Transverse colon (tissue), 4 donors: ENCODE measurements around the gene IRGQ.

ENCODE experiments used
- EP300 ChIP-seq: sonication (generic); formaldehyde crosslinking; IDR thresholded peaks from one replicate; pipeline ENCODE4 v1.6.1; 2017; ENCODE audit warnings: antibody characterized with exemption, low read depth
- POLR2A ChIP-seq: fragments of 450-650 bp; IDR thresholded peaks from one replicate; pipeline ENCODE4 v1.6.1; 2016; ENCODE audit warnings: antibody characterized with exemption, mild to moderate bottlenecking, moderate library complexity
- POLR2AphosphoS5 ChIP-seq, 3 donors: sonication (generic); formaldehyde crosslinking; IDR thresholded peaks; one replicate each; pipeline ENCODE4 v1.6.1; 2016; ENCODE audit warnings: antibody characterized with exemption in 3 of 3
- TF ChIP-seq, protein P1 (sequence below), 5 experiments: fragments of 200-600 bp in 3 of 5; fragments of 450-650 bp in 2 of 5; sonication (generic) in 3 of 5; IDR thresholded peaks; 1 replicate in 2 of 5; 2 replicates in 3 of 5; pipeline ENCODE4 v1.5.1; 2016 to 2017; ENCODE audit warnings: antibody characterized with exemption in 5 of 5, inconsistent platforms in 3 of 5, mild to moderate bottlenecking in 2 of 5, moderate library complexity in 1 of 5

DNA sequence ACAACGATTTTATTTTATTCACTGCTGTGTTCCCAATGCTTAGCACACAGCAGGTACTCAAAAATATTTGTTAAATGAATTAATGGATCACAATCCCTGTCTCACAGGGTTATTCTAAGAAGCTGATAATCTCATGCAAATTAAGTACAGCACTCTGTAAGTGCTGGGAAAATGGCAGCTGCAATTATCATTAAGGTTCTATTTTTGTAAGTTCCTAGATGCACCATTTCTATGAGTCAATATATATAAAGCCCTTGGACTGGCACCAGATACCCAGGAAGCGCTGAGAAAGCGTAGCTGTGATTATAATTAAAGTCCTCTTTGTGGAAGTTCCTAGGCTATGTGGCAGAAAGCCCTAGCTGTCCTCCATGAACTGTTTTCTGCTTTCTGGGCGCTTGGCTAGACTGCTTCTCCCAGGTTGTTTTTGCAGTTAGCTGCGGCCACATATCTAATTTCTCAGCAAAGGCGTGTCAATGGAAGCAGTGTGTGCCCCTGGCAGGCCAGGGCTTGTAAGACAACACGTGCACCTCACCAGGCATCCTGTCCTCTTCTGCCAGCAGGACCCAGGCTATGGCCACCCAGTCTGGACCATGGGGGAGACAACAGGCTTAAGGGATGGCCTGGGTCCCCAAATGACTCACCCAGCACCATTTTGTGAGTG is 10.8 kb upstream of the IRGQ start:
- TF ChIP-seq POLR2A (no peak), POLR2AphosphoS5 (IDR thresholded peaks at IDR 0.05) (no peak), EP300 (no peak)
- TF ChIP-seq, protein P1, sequence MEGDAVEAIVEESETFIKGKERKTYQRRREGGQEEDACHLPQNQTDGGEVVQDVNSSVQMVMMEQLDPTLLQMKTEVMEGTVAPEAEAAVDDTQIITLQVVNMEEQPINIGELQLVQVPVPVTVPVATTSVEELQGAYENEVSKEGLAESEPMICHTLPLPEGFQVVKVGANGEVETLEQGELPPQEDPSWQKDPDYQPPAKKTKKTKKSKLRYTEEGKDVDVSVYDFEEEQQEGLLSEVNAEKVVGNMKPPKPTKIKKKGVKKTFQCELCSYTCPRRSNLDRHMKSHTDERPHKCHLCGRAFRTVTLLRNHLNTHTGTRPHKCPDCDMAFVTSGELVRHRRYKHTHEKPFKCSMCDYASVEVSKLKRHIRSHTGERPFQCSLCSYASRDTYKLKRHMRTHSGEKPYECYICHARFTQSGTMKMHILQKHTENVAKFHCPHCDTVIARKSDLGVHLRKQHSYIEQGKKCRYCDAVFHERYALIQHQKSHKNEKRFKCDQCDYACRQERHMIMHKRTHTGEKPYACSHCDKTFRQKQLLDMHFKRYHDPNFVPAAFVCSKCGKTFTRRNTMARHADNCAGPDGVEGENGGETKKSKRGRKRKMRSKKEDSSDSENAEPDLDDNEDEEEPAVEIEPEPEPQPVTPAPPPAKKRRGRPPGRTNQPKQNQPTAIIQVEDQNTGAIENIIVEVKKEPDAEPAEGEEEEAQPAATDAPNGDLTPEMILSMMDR (IDR thresholded peaks at IDR 0.05) = no peak
